Loucy (cell line): ENCODE results near the gene SPECC1.

Experiments
- EZH2phosphoT487 ChIP-seq: fragments of 200-600 bp; IDR thresholded peaks from 2 replicates; pipeline ENCODE4 v1.6.1; 2018; ENCODE audit warnings: antibody characterized with exemption, mild to moderate bottlenecking, moderate library complexity, borderline replicate concordance
- TF ChIP-seq, protein P1 (sequence below): fragments of 200-600 bp; sonication (generic); conservative IDR thresholded peaks from 2 replicates; pipeline ENCODE4 v1.5.1; 2014; ENCODE audit warnings: mild to moderate bottlenecking, antibody characterized with exemption, low read length

DNA sequence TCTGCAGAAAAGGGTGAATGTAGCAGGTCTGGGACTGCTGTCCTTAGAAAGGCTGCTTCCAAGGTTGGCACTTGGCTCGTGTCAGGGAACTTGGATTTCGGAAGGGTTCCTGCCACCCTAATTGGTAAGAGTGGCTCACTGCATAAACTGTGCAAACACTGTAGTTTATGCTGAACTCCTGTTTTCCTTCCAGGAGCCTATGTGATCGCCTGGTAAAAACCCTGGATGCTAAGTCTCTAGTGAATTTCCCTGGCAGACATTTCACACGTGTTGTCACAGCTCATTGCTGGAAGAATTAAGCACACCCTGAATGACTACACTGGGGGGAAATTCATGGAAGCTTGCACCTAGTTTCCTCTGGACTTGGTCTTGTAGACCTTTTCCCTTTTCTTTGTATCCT is 140.1 kb downstream of the SPECC1 start:
- TF ChIP-seq, protein P1, sequence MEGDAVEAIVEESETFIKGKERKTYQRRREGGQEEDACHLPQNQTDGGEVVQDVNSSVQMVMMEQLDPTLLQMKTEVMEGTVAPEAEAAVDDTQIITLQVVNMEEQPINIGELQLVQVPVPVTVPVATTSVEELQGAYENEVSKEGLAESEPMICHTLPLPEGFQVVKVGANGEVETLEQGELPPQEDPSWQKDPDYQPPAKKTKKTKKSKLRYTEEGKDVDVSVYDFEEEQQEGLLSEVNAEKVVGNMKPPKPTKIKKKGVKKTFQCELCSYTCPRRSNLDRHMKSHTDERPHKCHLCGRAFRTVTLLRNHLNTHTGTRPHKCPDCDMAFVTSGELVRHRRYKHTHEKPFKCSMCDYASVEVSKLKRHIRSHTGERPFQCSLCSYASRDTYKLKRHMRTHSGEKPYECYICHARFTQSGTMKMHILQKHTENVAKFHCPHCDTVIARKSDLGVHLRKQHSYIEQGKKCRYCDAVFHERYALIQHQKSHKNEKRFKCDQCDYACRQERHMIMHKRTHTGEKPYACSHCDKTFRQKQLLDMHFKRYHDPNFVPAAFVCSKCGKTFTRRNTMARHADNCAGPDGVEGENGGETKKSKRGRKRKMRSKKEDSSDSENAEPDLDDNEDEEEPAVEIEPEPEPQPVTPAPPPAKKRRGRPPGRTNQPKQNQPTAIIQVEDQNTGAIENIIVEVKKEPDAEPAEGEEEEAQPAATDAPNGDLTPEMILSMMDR, result no peak
- TF ChIP-seq EZH2phosphoT487, result no peak
